ENCODE results near the gene OCA2.

DNA sequence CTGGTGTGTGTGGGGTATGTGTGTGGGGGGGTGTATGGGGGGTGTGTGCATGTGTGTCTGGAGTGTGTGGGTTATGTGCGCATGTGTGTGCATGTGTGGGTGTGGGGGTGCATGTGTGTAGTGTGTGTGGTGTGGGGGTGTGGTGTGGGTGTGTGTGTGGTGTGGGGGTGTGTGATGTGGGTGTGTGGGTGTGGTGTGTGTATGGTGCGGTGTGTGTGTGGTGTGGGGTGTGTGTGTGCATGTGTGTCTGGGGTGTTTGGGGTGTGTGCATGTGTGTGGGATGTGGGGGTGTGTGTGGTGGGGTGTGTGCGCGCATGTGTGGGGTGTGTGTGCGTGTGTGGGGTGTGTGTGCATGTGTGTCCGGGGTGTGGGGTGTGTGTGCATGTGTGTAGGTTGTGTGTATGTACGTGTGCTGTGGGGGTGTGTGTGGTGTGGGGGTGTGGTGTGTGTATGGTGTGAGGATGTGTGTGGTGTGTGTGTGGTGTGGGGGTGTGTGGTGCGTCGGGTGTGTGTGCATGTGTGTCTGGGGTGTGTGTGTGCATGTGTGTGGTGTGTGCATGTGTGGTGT, 6.2 kb upstream of the OCA2 start:
- TF ChIP-seq MXI1 (IDR thresholded peaks at IDR 0.05; ENCODE audit: borderline replicate concordance, low read depth, low read length): no peak
- TF ChIP-seq NFE2L2 (IDR thresholded peaks at IDR 0.05; ENCODE audit: low read depth, low read length): no peak
- TF ChIP-seq, protein P1, sequence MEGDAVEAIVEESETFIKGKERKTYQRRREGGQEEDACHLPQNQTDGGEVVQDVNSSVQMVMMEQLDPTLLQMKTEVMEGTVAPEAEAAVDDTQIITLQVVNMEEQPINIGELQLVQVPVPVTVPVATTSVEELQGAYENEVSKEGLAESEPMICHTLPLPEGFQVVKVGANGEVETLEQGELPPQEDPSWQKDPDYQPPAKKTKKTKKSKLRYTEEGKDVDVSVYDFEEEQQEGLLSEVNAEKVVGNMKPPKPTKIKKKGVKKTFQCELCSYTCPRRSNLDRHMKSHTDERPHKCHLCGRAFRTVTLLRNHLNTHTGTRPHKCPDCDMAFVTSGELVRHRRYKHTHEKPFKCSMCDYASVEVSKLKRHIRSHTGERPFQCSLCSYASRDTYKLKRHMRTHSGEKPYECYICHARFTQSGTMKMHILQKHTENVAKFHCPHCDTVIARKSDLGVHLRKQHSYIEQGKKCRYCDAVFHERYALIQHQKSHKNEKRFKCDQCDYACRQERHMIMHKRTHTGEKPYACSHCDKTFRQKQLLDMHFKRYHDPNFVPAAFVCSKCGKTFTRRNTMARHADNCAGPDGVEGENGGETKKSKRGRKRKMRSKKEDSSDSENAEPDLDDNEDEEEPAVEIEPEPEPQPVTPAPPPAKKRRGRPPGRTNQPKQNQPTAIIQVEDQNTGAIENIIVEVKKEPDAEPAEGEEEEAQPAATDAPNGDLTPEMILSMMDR (conservative IDR thresholded peaks at IDR 0.05; ENCODE audit: low read depth, low read length): no peak
- TF ChIP-seq CEBPB (IDR thresholded peaks at IDR 0.05; ENCODE audit: low read depth, low read length): no peak
- TF ChIP-seq POLR2A (IDR thresholded peaks at IDR 0.05; ENCODE audit: low read depth, low read length): no peak
- TF ChIP-seq SMC3 (IDR thresholded peaks at IDR 0.05; ENCODE audit: low read depth, low read length): no peak
- no peak for TF ChIP-seq MAFK (IDR thresholded peaks at IDR 0.05; ENCODE audit: low read depth, low read length)
- TF ChIP-seq RAD21 (IDR thresholded peaks at IDR 0.05; ENCODE audit: low read length): no peak
- no peak for TF ChIP-seq RFX5 (IDR thresholded peaks at IDR 0.05; ENCODE audit: low read depth, low read length)
- no peak for TF ChIP-seq CHD1 (IDR thresholded peaks at IDR 0.05; ENCODE audit: low read depth, low read length)
- TF ChIP-seq, protein P2, sequence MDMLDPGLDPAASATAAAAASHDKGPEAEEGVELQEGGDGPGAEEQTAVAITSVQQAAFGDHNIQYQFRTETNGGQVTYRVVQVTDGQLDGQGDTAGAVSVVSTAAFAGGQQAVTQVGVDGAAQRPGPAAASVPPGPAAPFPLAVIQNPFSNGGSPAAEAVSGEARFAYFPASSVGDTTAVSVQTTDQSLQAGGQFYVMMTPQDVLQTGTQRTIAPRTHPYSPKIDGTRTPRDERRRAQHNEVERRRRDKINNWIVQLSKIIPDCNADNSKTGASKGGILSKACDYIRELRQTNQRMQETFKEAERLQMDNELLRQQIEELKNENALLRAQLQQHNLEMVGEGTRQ (IDR thresholded peaks at IDR 0.05; ENCODE audit: low read depth, low read length): no peak
- TF ChIP-seq, protein P3, sequence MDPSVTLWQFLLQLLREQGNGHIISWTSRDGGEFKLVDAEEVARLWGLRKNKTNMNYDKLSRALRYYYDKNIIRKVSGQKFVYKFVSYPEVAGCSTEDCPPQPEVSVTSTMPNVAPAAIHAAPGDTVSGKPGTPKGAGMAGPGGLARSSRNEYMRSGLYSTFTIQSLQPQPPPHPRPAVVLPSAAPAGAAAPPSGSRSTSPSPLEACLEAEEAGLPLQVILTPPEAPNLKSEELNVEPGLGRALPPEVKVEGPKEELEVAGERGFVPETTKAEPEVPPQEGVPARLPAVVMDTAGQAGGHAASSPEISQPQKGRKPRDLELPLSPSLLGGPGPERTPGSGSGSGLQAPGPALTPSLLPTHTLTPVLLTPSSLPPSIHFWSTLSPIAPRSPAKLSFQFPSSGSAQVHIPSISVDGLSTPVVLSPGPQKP (IDR thresholded peaks at IDR 0.05; ENCODE audit: borderline replicate concordance, low read depth, low read length): no peak
- TF ChIP-seq MAZ (IDR thresholded peaks at IDR 0.05; ENCODE audit: borderline replicate concordance, low read depth, low read length): no peak
- TF ChIP-seq RCOR1 (IDR thresholded peaks at IDR 0.05; ENCODE audit: insufficient replicate concordance, low read length): no peak

All from IMR-90 (cell line).